HG02588 (cell line): ENCODE measurements around the gene GAS6.

Experiments
- ATAC-seq: cut with Tn5 transposase; IDR thresholded peaks from one replicate; pipeline ENCODE4 v1.9.1; 2021; ENCODE audit warnings: mild to moderate bottlenecking, moderate library complexity; ENCODE audit not compliant: unreplicated experiment

Gene GAS6

DNA sequence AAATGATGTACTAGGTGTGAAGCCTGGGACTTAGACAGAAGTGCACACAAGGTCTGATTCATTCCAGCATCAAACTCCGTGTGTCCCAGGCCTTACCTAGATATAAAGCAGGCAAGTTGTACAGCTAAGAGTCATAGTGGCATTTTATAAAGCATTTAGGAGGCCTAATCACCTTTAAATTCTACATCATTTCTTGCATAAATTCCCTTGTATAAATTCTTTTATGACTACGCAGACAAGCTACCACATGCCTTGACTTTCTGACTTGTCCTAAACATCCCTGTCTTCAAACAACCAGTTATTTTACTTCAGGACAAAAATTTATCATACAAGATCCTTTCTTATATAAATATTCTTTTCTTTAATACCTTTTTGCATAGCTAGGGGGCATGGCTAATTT, 82.3 kb downstream of the GAS6 start:
- ATAC-seq, result no peak

DNA sequence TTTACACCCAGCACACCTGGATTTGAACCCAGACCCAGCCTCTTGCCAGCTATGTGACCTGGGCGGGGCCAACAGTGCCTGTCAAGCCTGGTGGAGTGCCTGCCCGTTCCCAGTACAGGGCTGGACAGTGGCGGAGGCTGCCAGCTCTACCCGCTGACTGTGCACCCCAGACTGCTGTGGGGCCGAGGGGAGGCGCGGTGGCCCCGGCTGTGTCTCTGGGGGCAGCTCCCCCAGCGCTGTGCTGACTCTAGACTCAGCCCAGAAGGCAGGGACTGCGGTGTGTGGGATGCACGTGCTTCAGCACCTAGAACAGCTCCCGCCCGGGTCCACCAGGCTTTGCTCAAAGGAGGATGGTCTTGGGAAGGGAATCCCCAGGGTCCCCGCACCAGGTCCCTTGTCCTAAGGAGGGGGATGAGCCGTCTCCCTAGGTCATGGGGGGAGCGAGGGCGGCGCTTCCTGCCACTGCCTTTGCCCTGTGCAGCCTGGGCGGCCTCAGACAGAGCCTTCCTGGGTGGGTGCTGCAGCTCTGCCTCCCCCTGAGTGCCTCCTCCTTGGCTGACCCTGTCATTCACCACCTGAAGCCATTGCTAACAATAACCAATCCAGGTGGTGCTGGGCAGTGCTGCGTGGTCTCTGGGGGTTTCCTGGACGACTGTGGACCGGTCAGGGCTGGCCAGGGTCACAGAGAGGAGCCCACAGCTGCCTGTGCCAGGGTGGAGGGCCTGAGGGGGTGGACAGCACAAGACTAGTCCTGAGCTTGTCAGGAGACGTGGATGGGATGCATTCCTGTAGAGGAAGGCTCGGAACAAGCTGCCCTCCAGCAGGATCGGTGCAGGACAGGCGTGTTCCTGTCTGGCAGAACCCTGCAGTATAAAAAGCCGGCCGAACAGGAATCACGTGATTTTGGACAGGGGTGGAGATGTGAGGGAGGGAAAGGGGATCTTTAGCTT, 86.3 kb downstream of the GAS6 start:
- ATAC-seq, result no peak

DNA sequence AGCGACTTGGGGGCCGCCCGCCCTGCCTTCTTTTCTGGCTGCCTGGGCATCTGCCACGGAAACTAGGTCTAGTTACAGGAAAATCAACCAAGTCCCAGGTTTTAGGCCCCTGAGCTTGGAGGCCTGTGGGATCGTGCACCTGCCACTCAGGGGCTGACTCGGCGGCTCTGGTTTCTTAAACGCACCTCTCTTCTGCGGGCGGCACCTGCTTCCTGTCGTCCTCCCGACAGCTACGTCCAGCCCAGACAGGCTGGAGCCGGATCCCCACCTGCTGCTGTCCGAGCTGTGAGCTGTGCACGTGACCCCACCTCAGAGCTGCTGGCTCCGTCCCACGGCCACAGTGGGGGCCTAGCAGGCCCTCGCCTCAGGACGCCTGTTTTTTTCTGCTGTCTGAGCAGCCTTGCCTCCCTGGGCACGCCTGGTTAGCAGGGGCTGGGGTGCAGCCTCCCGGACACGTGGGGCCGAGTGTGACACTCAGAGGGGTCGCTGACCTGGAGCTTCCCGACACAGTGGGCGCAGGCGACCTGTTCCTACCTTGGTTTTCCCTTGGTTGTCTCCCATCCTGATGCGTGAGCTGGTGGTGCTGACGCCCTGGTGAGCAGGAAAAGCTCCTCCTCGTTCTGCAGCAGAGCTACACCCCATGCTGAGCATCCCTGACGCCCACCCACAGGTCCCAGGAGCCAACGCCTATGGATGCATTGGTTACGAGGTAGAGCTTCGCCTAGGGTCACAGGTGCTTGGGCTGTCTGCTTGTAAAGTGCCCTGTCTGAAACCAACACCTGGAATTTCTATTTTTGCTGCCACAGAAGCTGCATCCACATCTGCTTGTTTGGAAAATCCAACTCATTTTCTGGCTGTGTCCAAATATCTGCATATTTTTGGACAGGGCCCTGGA, 87.4 kb downstream of the GAS6 start:
- no peak for ATAC-seq

DNA sequence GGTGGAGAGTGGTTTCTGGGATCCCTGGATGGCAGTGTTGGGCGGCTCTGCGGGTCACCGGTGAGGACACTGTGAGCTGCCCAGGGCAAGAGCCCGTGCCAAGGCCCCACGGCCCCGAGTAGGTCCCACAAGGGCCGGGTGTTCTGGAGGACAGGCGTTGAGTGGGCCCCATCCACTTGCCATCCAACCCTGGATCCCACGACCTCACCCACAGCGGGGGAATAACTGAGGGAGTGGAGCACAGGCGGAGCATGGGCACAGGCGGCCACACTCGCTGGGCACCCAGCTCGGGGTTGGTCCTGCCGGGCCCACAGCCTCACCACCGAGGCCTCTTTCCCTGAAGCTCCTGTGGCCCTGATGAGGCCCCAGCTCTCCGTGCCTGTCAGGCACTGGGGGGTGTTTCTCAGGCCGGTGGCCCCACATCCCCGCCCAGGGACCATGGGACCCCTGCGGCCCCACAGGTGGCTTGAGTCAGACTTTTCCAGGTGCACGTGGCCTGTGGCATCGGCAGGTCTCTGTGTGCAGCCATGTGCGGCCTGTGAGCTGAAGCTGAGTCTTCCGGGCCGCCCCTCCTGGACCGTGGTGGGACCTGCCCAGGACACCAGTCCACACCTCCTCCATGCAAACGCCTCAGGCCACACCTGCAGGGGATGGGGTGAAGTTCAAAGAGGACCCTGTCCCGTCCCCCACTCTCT, 88.3 kb downstream of the GAS6 start:
- ATAC-seq, result no peak

DNA sequence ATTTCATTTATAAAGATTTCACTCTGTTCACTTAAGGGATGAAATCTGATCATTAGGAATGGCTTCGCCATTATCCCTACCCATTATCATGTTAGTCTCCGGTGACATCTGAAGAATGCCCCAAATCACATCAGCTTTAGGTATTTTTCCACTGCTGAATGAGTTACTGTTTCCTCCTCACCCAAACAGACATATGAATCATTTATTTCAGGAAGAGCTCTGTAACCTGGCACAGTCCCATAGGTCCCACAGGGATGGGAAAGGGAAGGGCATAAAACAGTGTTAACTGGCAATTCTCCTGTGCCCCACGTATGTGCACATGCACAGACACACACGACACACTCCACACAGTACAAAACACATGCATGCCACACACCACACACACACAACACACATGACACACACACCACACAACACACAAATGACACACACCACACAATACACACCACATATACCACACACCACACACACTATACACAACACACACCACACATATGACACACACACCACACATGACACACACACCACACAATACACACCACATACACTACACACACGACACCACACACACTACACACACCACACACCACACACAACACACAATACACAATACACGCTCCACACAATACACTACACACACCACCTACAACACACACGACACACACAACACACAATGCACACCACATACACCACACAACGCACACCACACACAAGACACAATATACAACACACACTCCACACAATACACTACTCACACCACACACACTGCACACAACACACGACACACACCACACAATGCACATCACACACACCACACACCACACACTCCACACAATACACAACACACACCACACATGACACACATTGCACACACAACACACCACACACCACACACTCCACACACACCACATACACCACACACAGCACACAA, 89.4 kb downstream of the GAS6 start:
- ATAC-seq, result no peak

DNA sequence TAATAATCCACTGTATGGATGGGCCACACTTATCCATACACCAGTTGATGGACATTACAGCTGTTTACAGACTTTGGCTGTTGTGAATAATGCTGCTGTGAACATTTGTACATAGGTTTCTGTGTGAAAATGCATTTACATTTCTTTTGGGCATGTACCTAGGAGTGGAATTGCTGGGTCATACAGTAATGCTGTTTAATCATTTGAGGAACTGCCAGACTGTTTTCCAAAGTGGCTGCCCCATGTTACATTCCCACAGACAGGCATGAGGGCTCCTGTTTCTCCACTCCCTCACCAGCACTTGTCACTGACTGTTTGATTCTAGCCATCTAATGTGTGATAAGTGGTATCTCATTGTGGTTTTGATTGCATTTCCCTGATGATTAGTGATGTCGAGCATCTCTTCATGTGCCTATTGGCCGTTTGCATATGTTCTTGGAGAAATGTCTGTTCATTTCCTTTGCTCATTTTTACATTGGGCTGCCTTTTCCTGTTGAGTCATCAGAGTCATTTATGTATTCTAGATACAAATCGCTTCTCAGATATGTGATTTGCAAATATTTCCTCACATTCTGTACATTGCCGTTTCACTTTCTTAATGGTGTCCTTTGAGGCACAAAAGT, 92.1 kb downstream of the GAS6 start:
- ATAC-seq, result no peak

DNA sequence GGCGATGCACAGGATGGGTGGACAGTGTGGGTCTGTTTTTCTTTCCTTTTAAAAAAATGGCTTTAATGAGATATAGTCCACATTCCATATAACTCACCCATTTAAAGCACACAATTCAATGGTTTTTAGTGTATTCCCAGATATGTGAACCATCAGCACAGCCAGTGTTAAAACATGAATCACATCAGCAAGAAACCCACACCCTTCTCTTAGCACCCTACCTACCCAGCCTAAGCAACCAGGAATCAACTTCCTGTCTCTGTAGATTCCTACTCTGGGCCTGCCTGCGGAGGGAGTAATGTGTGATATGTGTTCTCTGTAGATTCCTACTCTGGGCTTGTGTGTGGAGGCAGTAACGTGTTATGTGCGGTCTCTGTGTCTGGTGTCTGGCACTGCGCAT, 92.9 kb downstream of the GAS6 start:
- ATAC-seq, result no peak
